ENCODE measurements around the gene CNKSR1. TPM values are rescaled to one million over a fixed set of nuclear protein-coding genes. Genes with fewer than 3 reads are reported as not detected.

CNKSR1 gene
- total RNA-seq, 2 experiments from 2014 or later: 2.5 TPM

- POLR2A ChIA-PET: interaction anchor here (0.5 kb wide), 1 partner anchor 193 kb away, joined by 3 read pairs; no protein-coding TSS in a partner anchor
- no TSS peak for BruUV-seq (replicated peaks)
- Histone ChIP-seq H3K79me2 (ENCODE audit: insufficient read depth, low read depth, low read length) (no peaks in the 10 kb centered on the region), H3K4me2 (ENCODE audit: low read length) (no peak overlapping the region), H3K36me3 (ENCODE audit: insufficient read depth, low read length) (no peaks in the 10 kb centered on the region), H4K20me1 (ENCODE audit: insufficient read depth, low read length) (no peaks in the 10 kb centered on the region), H3K4me3 (ENCODE audit: low read depth, low read length, poor library complexity, severe bottlenecking) (no peak overlapping the region), H3K9me3 (ENCODE audit: low read length) (no peaks in the 10 kb centered on the region), H3K9me2 (ENCODE audit: insufficient read depth, low read length) (no peaks in the 10 kb centered on the region), H3K4me1 (ENCODE audit: insufficient read depth, low read length, poor library complexity, severe bottlenecking) (no peaks in the 10 kb centered on the region), H3K27ac (ENCODE audit: low read depth, low read length, poor library complexity, severe bottlenecking) (no peak overlapping the region), H2AFZ (ENCODE audit: low read length) (no peak overlapping the region)
- intact Hi-C loops (cut with micrococcal nuclease; ENCODE audit: unreplicated experiment): no loop called here
- CTCF ChIA-PET (ENCODE audit: unreplicated experiment): interaction anchor here (0.6 kb wide), 1 partner anchor 37 kb away, joined by 7 read pairs; no protein-coding TSS in a partner anchor
- TF ChIP-seq EZH2phosphoT487 (IDR thresholded peaks at IDR 0.05; ENCODE audit: borderline replicate concordance, low read depth, low read length) (no peak), CTCF (conservative IDR thresholded peaks at IDR 0.05; ENCODE audit: low read length) (no peak)
- no peak for DNase-seq (ENCODE audit: low spot score)
Measured at GRCh38 chr1:26197813-26198212, 20.5 kb downstream of the CNKSR1 start.

- no peak for DNase-seq (ENCODE audit: low spot score)
- ChIA-PET POLR2A (no interaction called here), CTCF (ENCODE audit: unreplicated experiment) (no interaction called here)
- H3K27ac ChIP-seq (ENCODE audit: low read depth, low read length, poor library complexity, severe bottlenecking): no peak overlapping the region
- no peak overlapping the region for H3K4me2 ChIP-seq (ENCODE audit: low read length)
- no peaks in the 10 kb centered on the region for H4K20me1 ChIP-seq (ENCODE audit: insufficient read depth, low read length)
- no peaks in the 10 kb centered on the region for H3K4me1 ChIP-seq (ENCODE audit: insufficient read depth, low read length, poor library complexity, severe bottlenecking)
- intact Hi-C loops (cut with micrococcal nuclease; ENCODE audit: unreplicated experiment): no loop called here
- H3K79me2 ChIP-seq (ENCODE audit: insufficient read depth, low read depth, low read length): no peaks in the 10 kb centered on the region
- no peaks in the 10 kb centered on the region for H3K36me3 ChIP-seq (ENCODE audit: insufficient read depth, low read length)
- no peak overlapping the region for H3K4me3 ChIP-seq (ENCODE audit: low read depth, low read length, poor library complexity, severe bottlenecking)
- H3K9me3 ChIP-seq (ENCODE audit: low read length): no peaks in the 10 kb centered on the region
- TF ChIP-seq CTCF (conservative IDR thresholded peaks at IDR 0.05; ENCODE audit: low read length) (no peak), EZH2phosphoT487 (IDR thresholded peaks at IDR 0.05; ENCODE audit: borderline replicate concordance, low read depth, low read length) (no peak)
- H3K9me2 ChIP-seq (ENCODE audit: insufficient read depth, low read length): no peaks in the 10 kb centered on the region
- BruUV-seq (replicated peaks): no TSS peak
- no peak overlapping the region for H2AFZ ChIP-seq (ENCODE audit: low read length)
Measured at GRCh38 chr1:26200413-26200812, 23.1 kb downstream of the CNKSR1 start.

GRCh38 chr1:26203642-26204318 is 26.5 kb downstream of the CNKSR1 start:
- no peak overlapping the region for H3K27ac ChIP-seq (ENCODE audit: low read depth, low read length, poor library complexity, severe bottlenecking)
- H3K79me2 ChIP-seq (ENCODE audit: insufficient read depth, low read depth, low read length): no peaks in the 10 kb centered on the region
- TF ChIP-seq EZH2phosphoT487 (IDR thresholded peaks at IDR 0.05; ENCODE audit: borderline replicate concordance, low read depth, low read length) (no peak), CTCF (conservative IDR thresholded peaks at IDR 0.05; ENCODE audit: low read length) (peak; percentile 57)
- ChIA-PET CTCF (ENCODE audit: unreplicated experiment) (no interaction called here), POLR2A (interaction anchor here (1.1 kb wide), 1 partner anchor 13 kb away, joined by 3 read pairs; no protein-coding TSS in a partner anchor)
- H3K36me3 ChIP-seq (ENCODE audit: insufficient read depth, low read length): no peaks in the 10 kb centered on the region
- no peaks in the 10 kb centered on the region for H3K9me3 ChIP-seq (ENCODE audit: low read length)
- no peak overlapping the region for H3K4me2 ChIP-seq (ENCODE audit: low read length)
- H2AFZ ChIP-seq (ENCODE audit: low read length): no peak overlapping the region
- intact Hi-C loops (cut with micrococcal nuclease; ENCODE audit: unreplicated experiment): no loop called here
- no peaks in the 10 kb centered on the region for H3K4me1 ChIP-seq (ENCODE audit: insufficient read depth, low read length, poor library complexity, severe bottlenecking)
- H3K4me3 ChIP-seq (ENCODE audit: low read depth, low read length, poor library complexity, severe bottlenecking): no peak overlapping the region
- BruUV-seq (replicated peaks): no TSS peak
- H4K20me1 ChIP-seq (ENCODE audit: insufficient read depth, low read length): no peaks in the 10 kb centered on the region
- no peaks in the 10 kb centered on the region for H3K9me2 ChIP-seq (ENCODE audit: insufficient read depth, low read length)
- peak; percentile 11 for DNase-seq (ENCODE audit: low spot score)

All from OCI-LY7 (cell line).